Activated T-cell treated with anti-CD3 and anti-CD28 coated beads, Interleukin-2, amount 50 U/mL, for 4 hours (primary cell): ENCODE data around the gene NCKIPSD. TPM values are rescaled to one million over a fixed set of nuclear protein-coding genes. Genes with fewer than 3 reads are reported as not detected.

Experiments
- ATAC-seq, 2 donors: fragments of 200-7000 bp; cut with Tn5 transposase; one replicate each; pipeline ENCODE4 v1.10.0; 2021
- DNase-seq: peaks from one replicate; pipeline ENCODE4 v3.0.0-alpha.2; 2020
- H3K27me3 Mint-ChIP-seq: one replicate; pipeline ENCODE4 v1.8.0; 2021; ENCODE audit warnings: low read depth, mixed read lengths
- H3K36me3 Mint-ChIP-seq: one replicate; pipeline ENCODE4 v1.8.0; 2022; ENCODE audit warnings: mixed read lengths; ENCODE audit not compliant: insufficient read depth
- H3K4me1 Mint-ChIP-seq: one replicate; pipeline ENCODE4 v1.8.0; 2021; ENCODE audit warnings: low read depth, mixed read lengths
- H3K4me3 Mint-ChIP-seq: one replicate; pipeline ENCODE4 v1.8.0; 2021; ENCODE audit warnings: mild to moderate bottlenecking, moderate library complexity, mixed read lengths
- H3K9me3 Mint-ChIP-seq: one replicate; pipeline ENCODE4 v1.8.0; 2021; ENCODE audit warnings: mixed read lengths
- total RNA-seq, 3 donors: library from RNA; stranded (reverse); gene quantifications; one replicate each; pipeline ENCODE4 v1.2.1, GENCODE V29; 2021

NCKIPSD gene
- total RNA-seq, 3 donors from 2014 or later = 21.3 to 24.3 (median 22.0) TPM

DNA sequence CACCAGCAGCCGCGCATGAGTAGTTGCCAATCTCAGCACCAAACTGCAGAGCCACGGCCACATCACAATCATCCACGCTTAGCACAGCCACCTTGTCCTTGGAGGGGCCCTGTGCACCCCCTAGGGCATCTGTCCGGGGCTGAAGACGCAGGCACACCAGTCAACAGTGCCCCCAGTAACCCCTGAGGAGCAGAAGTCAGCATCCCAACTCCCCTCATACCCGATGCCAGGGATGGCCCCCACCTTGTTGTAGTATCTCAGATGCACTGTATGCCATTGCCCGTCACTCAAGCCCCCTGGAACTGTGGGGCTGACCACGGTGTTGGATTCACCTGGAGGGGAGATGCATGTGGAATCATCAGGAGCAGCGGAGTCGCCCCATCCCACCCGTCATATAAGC lies 30.7 kb downstream of the NCKIPSD start:
- H3K9me3 Mint-ChIP-seq = no peaks in the 10 kb centered on the region
- peaks cover 7% of the 10 kb centered on the region for H3K27me3 Mint-ChIP-seq
- H3K4me1 Mint-ChIP-seq = peaks cover 12% of the 10 kb centered on the region
- no peaks in the 10 kb centered on the region for H3K36me3 Mint-ChIP-seq
- peak overlapping the region; percentile 78 for H3K4me3 Mint-ChIP-seq
- ATAC-seq (no peak), DNase-seq (no peak)

DNA sequence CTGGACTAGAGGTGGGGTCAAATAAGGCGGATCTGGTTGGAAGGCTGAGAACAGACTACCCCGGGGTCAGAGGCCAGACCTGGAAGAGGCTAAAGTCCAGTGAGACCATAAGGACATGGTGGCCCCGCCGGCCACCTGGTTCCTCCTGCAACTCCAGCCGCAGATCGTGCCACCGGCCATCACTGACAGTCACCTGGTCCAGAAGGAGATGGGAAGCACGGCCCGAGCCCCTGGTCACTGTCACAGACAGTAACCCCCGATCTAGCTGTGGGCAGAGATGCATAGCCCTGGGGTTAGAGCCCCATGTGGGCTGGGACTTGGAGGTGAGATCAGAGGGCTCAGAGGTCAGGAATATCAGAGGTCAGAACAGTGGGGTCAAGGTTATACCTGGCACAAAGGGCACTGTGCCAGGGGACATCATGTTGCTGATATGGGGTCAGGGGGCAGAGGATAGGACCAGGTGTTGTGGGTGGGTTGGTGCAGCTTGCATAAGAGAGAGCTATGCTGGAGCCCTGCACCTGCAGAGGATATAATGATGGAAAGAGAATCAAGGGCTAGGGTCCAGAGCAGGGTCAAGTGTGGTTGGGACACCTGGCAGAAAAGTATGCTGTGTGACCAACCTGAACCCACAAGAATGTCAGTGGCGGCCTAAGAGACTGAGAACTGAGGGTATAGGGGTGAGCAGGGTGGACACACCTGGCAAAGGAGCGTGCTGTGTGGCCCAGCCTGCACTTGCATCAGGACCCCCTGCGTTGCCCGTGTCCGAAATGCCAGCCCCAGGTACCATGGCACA lies 32.6 kb downstream of the NCKIPSD start:
- Mint-ChIP-seq H3K9me3 (no peaks in the 10 kb centered on the region), H3K36me3 (no peaks in the 10 kb centered on the region), H3K27me3 (no peaks in the 10 kb centered on the region), H3K4me3 (no peak overlapping the region), H3K4me1 (peaks cover 11% of the 10 kb centered on the region)
- no peak for DNase-seq
- ATAC-seq = no peak

DNA sequence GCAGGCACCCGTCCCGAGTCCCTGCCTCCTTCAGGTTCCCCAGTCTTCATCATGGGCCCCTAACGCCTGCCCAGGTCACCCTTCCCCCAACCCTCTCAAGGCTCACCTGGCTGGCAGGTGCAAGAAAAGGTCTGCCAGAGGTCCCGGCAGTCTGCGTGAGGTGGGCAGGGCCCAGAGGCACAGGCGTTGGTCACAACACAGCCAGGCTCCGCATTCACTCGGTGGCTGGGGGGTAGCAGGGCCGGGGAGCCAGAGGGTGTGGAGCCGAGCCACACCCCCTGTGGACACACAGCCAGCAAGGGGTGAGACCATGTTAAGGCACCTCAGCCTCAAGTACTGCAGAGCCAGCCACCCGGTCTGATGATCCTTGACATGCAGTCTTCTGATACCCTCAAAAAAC lies 33.9 kb downstream of the NCKIPSD start:
- H3K36me3 Mint-ChIP-seq = no peaks in the 10 kb centered on the region
- peaks cover 6% of the 10 kb centered on the region for H3K4me1 Mint-ChIP-seq
- no peaks in the 10 kb centered on the region for H3K27me3 Mint-ChIP-seq
- H3K9me3 Mint-ChIP-seq = no peaks in the 10 kb centered on the region
- no peak for DNase-seq
- no peak for ATAC-seq
- H3K4me3 Mint-ChIP-seq = no peak overlapping the region

- Mint-ChIP-seq H3K4me3 (no peak overlapping the region), H3K4me1 (peaks cover 6% of the 10 kb centered on the region), H3K9me3 (no peaks in the 10 kb centered on the region), H3K36me3 (no peaks in the 10 kb centered on the region), H3K27me3 (no peaks in the 10 kb centered on the region)
- no peak for DNase-seq
- ATAC-seq = no peak
Measured at GRCh38 chr3:48650723-48651122, 35.0 kb downstream of the NCKIPSD start.

DNA sequence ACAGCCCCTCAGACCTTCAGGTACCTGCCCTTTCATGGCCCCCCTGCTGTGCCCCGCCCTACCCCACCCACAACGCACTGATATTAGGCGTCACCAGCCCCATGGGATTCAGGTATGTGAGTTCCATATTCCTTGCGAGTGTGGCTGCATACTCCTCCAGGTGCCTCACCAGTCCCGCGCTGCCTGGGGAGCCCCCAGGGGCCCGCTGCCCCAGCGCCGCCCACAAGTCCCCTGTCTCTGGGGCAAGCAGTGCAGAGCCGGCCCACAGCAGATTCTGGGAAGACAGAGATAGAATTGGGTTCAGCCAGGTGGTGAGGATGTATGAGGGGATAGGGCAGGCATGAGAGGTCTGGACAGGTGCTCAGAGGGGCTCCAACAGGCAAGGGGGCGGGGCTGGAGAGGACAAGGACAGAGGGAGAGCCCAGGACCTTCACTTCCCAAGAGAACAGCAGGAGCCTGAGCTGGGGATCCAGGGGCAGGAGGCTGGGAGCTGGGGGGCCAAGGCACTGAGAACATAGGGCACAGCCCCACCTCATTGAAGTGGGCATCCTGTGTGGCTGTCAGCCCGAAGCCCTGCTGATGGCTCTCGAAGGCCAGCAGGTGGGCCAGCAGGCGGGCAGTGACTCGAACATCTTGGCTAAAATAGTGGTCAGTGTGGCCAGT lies 37.4 kb downstream of the NCKIPSD start:
- Mint-ChIP-seq H3K36me3 (no peaks in the 10 kb centered on the region), H3K27me3 (no peaks in the 10 kb centered on the region), H3K9me3 (no peaks in the 10 kb centered on the region), H3K4me1 (no peaks in the 10 kb centered on the region), H3K4me3 (no peak overlapping the region)
- ATAC-seq = no peak
- no peak for DNase-seq

- no peak for ATAC-seq
- no peaks in the 10 kb centered on the region for H3K4me1 Mint-ChIP-seq
- no peaks in the 10 kb centered on the region for H3K36me3 Mint-ChIP-seq
- no peak for DNase-seq
- H3K27me3 Mint-ChIP-seq = no peaks in the 10 kb centered on the region
- no peak overlapping the region for H3K4me3 Mint-ChIP-seq
- no peaks in the 10 kb centered on the region for H3K9me3 Mint-ChIP-seq
Measured at GRCh38 chr3:48647714-48648113, 38.0 kb downstream of the NCKIPSD start.

DNA sequence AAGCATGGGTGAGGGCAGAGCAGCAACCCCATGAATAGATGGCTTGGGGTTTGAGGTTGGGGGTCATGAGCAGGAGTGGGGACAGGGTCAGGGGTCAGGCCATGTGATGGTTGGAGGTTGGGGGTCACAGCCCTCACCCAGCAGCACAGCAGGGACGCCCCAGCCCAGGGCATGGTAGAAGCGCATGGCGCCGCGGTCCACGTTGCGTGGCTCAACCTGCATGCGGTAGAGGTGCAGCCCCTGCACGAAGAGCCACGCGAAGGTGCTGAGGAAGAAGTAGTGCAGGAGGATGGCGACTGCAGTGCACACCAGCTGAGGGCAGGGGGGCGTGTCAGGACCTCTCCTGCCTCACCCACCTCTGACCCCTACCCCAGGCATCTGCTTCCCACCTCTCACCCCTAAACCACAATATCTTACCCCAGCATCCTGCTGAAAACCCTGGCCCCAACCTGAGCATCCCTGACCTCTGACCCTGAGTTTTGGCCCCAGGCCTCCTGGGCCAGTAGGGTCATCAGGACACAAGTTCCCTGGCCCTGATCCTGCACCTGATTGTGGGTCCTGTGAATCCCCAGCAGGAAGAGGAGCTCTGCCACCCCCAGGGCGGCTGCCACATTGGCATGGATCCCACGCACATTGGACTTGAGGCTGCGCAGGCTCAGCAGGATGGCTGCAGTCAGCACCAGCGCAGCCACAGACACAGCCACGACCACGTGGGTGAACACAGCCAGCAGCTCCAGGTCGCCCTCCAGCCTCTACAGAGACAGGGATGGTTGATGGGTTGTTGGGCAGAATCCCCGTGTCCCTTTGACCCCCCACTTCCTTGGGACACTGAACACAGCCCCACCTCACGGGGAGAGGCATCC lies 40.6 kb downstream of the NCKIPSD start:
- Mint-ChIP-seq H3K36me3 (no peaks in the 10 kb centered on the region), H3K9me3 (no peaks in the 10 kb centered on the region), H3K27me3 (no peaks in the 10 kb centered on the region), H3K4me3 (no peak overlapping the region), H3K4me1 (no peaks in the 10 kb centered on the region)
- ATAC-seq (no peak), DNase-seq (no peak)

DNA sequence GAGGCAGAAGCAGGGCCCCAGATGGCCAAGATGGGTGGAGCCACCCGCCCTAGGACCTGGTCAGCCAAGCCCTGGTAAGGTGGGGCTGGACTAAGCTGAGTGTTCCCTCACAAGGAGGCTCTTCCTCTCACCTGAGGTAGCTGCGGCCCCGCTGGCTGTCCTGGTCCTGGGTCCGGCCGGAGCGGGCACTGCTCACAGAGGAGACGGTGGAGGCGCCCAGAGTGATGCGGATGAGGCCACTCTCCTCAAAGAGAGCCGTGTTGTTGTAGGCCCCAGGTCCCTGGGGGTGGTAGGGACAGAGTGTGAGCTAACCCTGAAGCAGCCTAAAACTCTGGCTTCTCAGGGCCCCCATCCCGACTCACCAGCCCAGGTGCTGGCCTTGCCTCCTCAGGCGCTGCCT lies 43.1 kb downstream of the NCKIPSD start:
- DNase-seq (no peak), ATAC-seq (no peak)
- Mint-ChIP-seq H3K36me3 (no peaks in the 10 kb centered on the region), H3K4me1 (no peaks in the 10 kb centered on the region), H3K4me3 (no peak overlapping the region), H3K27me3 (no peaks in the 10 kb centered on the region), H3K9me3 (no peaks in the 10 kb centered on the region)

DNA sequence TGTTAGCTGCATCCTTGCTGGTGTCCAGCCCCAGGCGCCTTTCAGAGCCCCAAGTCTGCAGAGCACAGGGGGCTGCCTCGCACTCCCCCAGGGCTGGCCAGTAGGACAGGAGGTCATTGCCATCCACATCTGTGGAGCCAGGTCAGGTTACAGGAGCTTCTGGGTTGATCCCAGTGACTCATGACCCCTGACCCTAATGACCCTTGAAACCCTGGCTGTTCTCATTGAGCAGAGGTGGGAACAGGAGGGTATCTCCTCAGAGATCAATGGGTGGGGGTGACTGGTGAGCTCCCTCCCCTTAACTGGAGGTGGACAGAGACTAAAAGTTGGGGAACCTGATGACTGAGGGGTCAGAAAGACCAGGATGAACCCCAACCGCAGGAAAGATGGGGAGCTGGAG lies 44.3 kb downstream of the NCKIPSD start:
- Mint-ChIP-seq H3K9me3 (no peaks in the 10 kb centered on the region), H3K4me3 (no peak overlapping the region), H3K36me3 (no peaks in the 10 kb centered on the region), H3K4me1 (no peaks in the 10 kb centered on the region), H3K27me3 (no peaks in the 10 kb centered on the region)
- ATAC-seq (no peak), DNase-seq (no peak)

- H3K4me3 Mint-ChIP-seq = no peak overlapping the region
- no peaks in the 10 kb centered on the region for H3K9me3 Mint-ChIP-seq
- no peak for DNase-seq
- H3K4me1 Mint-ChIP-seq = peaks cover 6% of the 10 kb centered on the region
- ATAC-seq = no peak
- H3K27me3 Mint-ChIP-seq = no peaks in the 10 kb centered on the region
- H3K36me3 Mint-ChIP-seq = no peaks in the 10 kb centered on the region
Measured at GRCh38 chr3:48639944-48640606, 45.6 kb downstream of the NCKIPSD start.

- Mint-ChIP-seq H3K36me3 (no peaks in the 10 kb centered on the region), H3K4me1 (peaks cover 11% of the 10 kb centered on the region), H3K9me3 (no peaks in the 10 kb centered on the region), H3K27me3 (no peaks in the 10 kb centered on the region), H3K4me3 (peak overlapping the region; percentile 30)
- no peak for ATAC-seq
- DNase-seq = no peak
Measured at GRCh38 chr3:48637305-48637704, 48.4 kb downstream of the NCKIPSD start.

DNA sequence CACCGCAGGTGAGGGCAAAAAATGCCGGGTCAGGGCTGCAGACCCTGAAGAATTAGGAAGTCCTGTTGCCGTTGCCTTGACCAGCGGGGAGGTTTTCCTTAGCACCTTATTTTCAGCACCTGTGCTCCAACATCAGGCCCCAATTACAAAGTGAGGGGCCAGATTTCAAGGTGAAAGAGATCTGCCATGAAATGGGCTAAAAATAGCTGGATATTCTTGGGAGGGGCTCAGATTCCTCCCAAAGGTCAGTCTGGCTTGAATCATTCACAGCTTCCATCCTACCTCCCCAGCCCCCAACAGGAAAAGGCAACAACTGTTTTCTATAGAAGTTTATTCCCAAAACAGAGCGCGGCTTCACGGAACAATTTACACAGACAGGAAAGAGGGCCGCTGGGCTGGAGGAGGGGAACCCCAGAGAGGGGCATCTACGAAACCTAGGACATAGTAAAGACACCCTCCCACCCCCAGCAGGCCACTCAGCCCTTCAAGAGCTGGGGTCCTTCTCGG lies 49.5 kb downstream of the NCKIPSD start:
- no peak for ATAC-seq
- Mint-ChIP-seq H3K27me3 (no peaks in the 10 kb centered on the region), H3K36me3 (peaks cover 2% of the 10 kb centered on the region), H3K4me1 (peaks cover 11% of the 10 kb centered on the region), H3K9me3 (no peaks in the 10 kb centered on the region), H3K4me3 (peak overlapping the region; percentile 86)
- DNase-seq = no peak

DNA sequence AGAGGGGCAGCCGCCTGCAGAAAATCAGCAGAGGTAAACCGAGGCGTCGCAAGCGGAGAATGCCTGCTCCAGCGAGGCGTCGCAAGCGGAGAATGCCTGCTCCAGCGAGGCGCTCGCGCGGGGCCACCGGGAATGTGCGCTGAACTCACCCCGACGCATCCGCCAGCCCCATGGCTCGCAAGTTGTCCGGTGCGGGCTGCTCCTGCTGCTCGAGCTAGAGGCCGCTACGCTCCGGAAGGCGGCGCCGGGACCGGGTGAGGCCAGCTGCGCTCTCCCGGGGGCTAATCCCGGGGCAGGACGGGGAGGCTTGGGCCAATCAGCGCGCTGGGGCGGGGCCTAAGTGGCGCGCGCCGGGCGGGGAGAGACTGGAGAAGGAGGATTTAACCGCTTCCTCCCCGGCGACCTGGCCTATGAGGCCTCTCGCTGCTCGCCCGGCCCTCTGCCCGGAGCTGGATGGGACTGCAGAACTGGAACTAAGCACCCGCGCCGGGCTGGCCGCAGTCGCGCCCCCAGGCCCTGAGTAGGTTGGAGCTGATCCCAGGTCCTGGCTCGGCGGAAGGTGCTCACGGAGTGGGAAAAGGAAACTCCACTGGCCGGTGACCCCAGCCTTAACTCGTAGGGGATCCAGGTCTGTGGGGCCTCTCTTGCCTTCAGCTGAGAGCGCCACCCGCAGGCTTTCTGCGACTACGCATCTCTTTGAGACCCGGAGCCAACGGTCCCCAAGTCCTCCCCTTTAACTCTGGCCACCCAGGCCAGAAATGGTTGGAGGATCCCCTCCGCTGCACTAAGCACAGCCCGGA lies 50.3 kb downstream of the NCKIPSD start, which contains the start of gene SLC26A6:
Gene SLC26A6, minus strand, starts transcription at position 240 of the 800 bp plus-strand sequence. Its CDS starts 68 bp downstream, at position 172.
- H3K9me3 Mint-ChIP-seq = no peaks in the 10 kb centered on the region

More for the DNA sequence above, 50.3 kb downstream of the NCKIPSD start, which contains the start of gene SLC26A6:
- DNase-seq (peak; percentile 89), ATAC-seq (peak; percentile 98 to 99)
- no peaks in the 10 kb centered on the region for H3K27me3 Mint-ChIP-seq
- peaks cover 11% of the 10 kb centered on the region for H3K4me1 Mint-ChIP-seq
- H3K36me3 Mint-ChIP-seq = peaks cover 2% of the 10 kb centered on the region
- peak within 1 kb of the TSS; percentile 86 for H3K4me3 Mint-ChIP-seq
